ENCODE measurements around the gene CCNC.

CCNC gene

DNA sequence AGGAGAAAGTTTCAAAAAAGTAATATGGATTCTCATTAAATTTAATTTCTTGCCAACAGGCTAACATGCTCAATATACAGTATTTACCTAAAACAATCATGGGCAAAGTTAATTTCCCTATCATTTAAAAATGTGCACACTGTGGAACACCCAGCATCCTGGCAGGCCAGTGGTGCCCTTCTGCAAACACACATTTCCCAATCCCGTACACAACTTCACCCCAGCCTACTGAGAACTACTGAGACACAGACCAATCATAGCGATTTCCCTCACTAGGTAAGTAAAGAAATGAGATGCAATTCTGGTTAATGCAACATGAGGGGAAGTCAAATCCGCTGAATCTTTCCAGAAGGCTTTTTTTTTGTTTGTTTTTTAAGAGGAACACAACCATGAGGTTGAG lies 60.8 kb downstream of the CCNC start:
- CTCF ChIA-PET = no interaction called here
- TF ChIP-seq SETDB1 (IDR thresholded peaks at IDR 0.05; ENCODE audit: insufficient read length, low read length) = no peak
- TF ChIP-seq, protein P1, sequence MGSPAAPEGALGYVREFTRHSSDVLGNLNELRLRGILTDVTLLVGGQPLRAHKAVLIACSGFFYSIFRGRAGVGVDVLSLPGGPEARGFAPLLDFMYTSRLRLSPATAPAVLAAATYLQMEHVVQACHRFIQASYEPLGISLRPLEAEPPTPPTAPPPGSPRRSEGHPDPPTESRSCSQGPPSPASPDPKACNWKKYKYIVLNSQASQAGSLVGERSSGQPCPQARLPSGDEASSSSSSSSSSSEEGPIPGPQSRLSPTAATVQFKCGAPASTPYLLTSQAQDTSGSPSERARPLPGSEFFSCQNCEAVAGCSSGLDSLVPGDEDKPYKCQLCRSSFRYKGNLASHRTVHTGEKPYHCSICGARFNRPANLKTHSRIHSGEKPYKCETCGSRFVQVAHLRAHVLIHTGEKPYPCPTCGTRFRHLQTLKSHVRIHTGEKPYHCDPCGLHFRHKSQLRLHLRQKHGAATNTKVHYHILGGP (tag by site-specific recombination; IDR thresholded peaks at IDR 0.05) = no peak
- TF ChIP-seq, protein P2, sequence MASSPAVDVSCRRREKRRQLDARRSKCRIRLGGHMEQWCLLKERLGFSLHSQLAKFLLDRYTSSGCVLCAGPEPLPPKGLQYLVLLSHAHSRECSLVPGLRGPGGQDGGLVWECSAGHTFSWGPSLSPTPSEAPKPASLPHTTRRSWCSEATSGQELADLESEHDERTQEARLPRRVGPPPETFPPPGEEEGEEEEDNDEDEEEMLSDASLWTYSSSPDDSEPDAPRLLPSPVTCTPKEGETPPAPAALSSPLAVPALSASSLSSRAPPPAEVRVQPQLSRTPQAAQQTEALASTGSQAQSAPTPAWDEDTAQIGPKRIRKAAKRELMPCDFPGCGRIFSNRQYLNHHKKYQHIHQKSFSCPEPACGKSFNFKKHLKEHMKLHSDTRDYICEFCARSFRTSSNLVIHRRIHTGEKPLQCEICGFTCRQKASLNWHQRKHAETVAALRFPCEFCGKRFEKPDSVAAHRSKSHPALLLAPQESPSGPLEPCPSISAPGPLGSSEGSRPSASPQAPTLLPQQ (tag by site-specific recombination; IDR thresholded peaks at IDR 0.05) = no peak
- no peak for TF ChIP-seq ZNF670 (tag by site-specific recombination; IDR thresholded peaks at IDR 0.05; ENCODE audit: low read depth)
- H3K36me3 ChIP-seq (ENCODE audit: control insufficient read depth in 2 of 2, insufficient read depth in 1 of 2, low read length in 2 of 2) = peaks cover 35 to 71% of the 10 kb centered on the region in 2 experiments
- no peak overlapping the region for H3K4me3 ChIP-seq (ENCODE audit: low read depth, low read length)
- H3K27ac ChIP-seq (ENCODE audit: extremely low read depth, low read depth, low read length) = no peak overlapping the region
- 0 out of 2 replicates have a peak, but pooled peaks cover 7% of the 10 kb centered on the region for H3K4me1 ChIP-seq (ENCODE audit: control insufficient read depth, insufficient read depth, low read length)
- H3K9me3 ChIP-seq (ENCODE audit: control insufficient read depth, insufficient read depth, low read depth, low read length) = no peaks in the 10 kb centered on the region
- POLR2A ChIA-PET = no interaction called here

DNA sequence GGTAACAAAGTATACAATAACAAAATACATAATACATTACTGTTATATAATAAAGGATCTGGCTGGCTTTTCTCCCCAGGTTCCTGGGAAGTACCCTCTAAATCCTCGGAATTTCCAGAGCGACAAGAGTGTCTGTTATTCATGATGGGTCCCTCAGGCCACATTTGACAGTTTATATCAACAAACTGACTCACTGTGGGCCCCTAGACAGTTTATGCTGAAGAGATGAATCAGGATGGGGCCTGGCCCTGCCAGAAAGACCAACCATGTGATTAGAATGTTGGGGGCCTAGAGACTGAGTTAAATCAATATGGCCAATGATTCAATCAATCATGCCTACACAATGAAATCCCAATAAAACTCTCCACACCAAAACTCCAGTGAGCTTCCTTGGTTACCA lies 66.7 kb downstream of the CCNC start:
- H3K4me3 ChIP-seq (ENCODE audit: low read depth, low read length) = no peak overlapping the region
- no peak for TF ChIP-seq ZNF23 (tag by site-specific recombination; IDR thresholded peaks at IDR 0.05; ENCODE audit: borderline replicate concordance)
- TF ChIP-seq, protein P3, sequence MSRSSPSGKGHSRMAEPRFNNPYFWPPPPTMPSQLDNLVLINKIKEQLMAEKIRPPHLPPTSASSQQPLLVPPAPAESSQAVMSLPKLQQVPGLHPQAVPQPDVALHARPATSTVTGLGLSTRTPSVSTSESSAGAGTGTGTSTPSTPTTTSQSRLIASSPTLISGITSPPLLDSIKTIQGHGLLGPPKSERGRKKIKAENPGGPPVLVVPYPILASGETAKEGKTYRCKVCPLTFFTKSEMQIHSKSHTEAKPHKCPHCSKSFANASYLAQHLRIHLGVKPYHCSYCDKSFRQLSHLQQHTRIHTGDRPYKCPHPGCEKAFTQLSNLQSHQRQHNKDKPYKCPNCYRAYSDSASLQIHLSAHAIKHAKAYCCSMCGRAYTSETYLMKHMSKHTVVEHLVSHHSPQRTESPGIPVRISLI (tag by site-specific recombination; IDR thresholded peaks at IDR 0.05) = no peak
- no peak for TF ChIP-seq ZBTB48 (tag by site-specific recombination; IDR thresholded peaks at IDR 0.05)
- peak; percentile 80 for TF ChIP-seq ZFP69B (tag by site-specific recombination; IDR thresholded peaks at IDR 0.05)
- TF ChIP-seq YY2 (tag by site-specific recombination; IDR thresholded peaks at IDR 0.05) = no peak
- TF ChIP-seq, protein P2 (tag by site-specific recombination; IDR thresholded peaks at IDR 0.05) = peak; percentile 63
- TF ChIP-seq ZNF138 (tag by site-specific recombination; IDR thresholded peaks at IDR 0.05; ENCODE audit: borderline replicate concordance) = no peak
- TF ChIP-seq ZEB2 (tag by site-specific recombination; IDR thresholded peaks at IDR 0.05) = 0 out of 2 replicates have a peak, but pooled peaks have one; percentile 27
- no peak for TF ChIP-seq MZF1 (tag by site-specific recombination; IDR thresholded peaks at IDR 0.05; ENCODE audit: borderline replicate concordance)
- TF ChIP-seq, protein P4, sequence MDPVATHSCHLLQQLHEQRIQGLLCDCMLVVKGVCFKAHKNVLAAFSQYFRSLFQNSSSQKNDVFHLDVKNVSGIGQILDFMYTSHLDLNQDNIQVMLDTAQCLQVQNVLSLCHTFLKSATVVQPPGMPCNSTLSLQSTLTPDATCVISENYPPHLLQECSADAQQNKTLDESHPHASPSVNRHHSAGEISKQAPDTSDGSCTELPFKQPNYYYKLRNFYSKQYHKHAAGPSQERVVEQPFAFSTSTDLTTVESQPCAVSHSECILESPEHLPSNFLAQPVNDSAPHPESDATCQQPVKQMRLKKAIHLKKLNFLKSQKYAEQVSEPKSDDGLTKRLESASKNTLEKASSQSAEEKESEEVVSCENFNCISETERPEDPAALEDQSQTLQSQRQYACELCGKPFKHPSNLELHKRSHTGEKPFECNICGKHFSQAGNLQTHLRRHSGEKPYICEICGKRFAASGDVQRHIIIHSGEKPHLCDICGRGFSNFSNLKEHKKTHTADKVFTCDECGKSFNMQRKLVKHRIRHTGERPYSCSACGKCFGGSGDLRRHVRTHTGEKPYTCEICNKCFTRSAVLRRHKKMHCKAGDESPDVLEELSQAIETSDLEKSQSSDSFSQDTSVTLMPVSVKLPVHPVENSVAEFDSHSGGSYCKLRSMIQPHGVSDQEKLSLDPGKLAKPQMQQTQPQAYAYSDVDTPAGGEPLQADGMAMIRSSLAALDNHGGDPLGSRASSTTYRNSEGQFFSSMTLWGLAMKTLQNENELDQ (tag by site-specific recombination; IDR thresholded peaks at IDR 0.05; ENCODE audit: low read depth) = no peak
- TF ChIP-seq FEZF1 (tag by site-specific recombination; IDR thresholded peaks at IDR 0.05) = peak; percentile 43
- no peak for TF ChIP-seq ZFP3 (tag by site-specific recombination; IDR thresholded peaks at IDR 0.05; ENCODE audit: low read depth)
- TF ChIP-seq KLF7 (tag by site-specific recombination; IDR thresholded peaks at IDR 0.05; ENCODE audit: borderline replicate concordance) = no peak
- H3K9me3 ChIP-seq (ENCODE audit: control insufficient read depth, insufficient read depth, low read depth, low read length) = no peaks in the 10 kb centered on the region
- peaks cover 27 to 85% of the 10 kb centered on the region in 2 experiments for H3K36me3 ChIP-seq (ENCODE audit: control insufficient read depth in 2 of 2, insufficient read depth in 1 of 2, low read length in 2 of 2)
- CTCF ChIA-PET = interaction anchor here (0.9 to 1.5 kb wide), 2 partner anchors 10 to 68 kb away, joined by 3 to 6 read pairs; no protein-coding TSS in a partner anchor
- POLR2A ChIA-PET = no interaction called here
- H3K27ac ChIP-seq (ENCODE audit: extremely low read depth, low read depth, low read length) = no peak overlapping the region
- peaks cover 6% of the 10 kb centered on the region; the same call in 1 of the 2 replicates for H3K4me1 ChIP-seq (ENCODE audit: control insufficient read depth, insufficient read depth, low read length)

All from HEK293 (cell line).